Neuron (in vitro differentiated cells): Measurements from ENCODE around the gene TMTC3.

Source experiments
- H2AFZ ChIP-seq: one replicate; pipeline ENCODE4 v1.6.1; 2013; ENCODE audit warnings: low read depth, mild to moderate bottlenecking, inconsistent platforms, low read length, moderate library complexity
- H3K27me3 ChIP-seq: one replicate; pipeline ENCODE4 v1.6.1; 2013; ENCODE audit warnings: low read length; ENCODE audit not compliant: insufficient read depth
- H3K36me3 ChIP-seq: one replicate; pipeline ENCODE4 v1.6.1; 2013; ENCODE audit warnings: low read length; ENCODE audit not compliant: insufficient read depth
- H3K4me1 ChIP-seq: one replicate; pipeline ENCODE4 v1.6.1; 2013; ENCODE audit warnings: low read length; ENCODE audit not compliant: insufficient read depth
- H3K4me3 ChIP-seq: 2 replicates; pipeline ENCODE4 v1.5.1; 2013; ENCODE audit warnings: mild to moderate bottlenecking, low read length, moderate library complexity
- H3K9me3 ChIP-seq: one replicate; pipeline ENCODE4 v1.6.1; 2013; ENCODE audit warnings: low read length

TMTC3 gene

DNA sequence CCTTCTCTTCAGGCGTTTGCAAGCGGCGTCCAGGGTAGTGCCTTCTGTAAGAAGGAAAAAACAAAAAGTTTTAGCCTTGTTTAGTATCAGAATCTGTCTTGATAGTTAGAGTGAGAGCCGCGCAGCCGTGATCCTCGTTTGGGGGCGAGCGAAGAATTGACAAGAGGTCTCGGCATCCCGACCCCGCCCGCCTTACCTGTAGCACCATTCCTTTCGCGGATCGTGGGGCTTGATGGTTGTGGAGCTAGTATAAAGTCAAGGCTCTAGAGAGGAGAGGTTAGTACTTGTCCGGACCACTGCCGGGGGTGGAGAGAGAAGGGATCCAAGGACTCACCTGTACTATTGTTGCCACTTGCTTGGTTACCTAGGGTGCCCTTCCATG is 494 bp downstream of the TMTC3 start:
- H3K9me3 ChIP-seq: no peaks in the 10 kb centered on the region
- peak overlapping the region; percentile 88 for H3K4me3 ChIP-seq
- peaks cover 39% of the 10 kb centered on the region for H3K4me1 ChIP-seq
- no peaks in the 10 kb centered on the region for H3K27me3 ChIP-seq
- peak overlapping the region; percentile 66 for H2AFZ ChIP-seq
- H3K36me3 ChIP-seq: peaks cover 10% of the 10 kb centered on the region

DNA sequence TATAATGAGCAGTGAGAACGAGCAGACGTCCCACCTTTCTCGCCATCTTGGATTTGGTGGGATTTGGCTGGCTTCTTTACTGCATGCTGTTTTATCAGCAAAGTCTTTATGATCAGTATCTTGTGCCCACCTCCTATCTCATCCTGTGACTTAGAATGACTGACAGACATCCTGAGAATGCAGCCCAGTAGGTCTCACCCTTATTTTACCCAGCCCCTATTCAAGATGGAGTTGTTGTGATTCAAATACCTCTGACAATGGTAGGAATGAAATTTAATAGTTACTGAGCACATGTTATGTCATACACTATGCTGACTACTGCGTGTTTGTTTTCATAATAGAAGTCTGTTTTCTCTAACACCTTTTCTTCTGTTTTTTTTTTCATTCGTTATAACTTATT is 1.9 kb downstream of the TMTC3 start:
- no peaks in the 10 kb centered on the region for H3K27me3 ChIP-seq
- H3K4me3 ChIP-seq: peak overlapping the region; percentile 88
- H2AFZ ChIP-seq: no peak overlapping the region
- peaks cover 6% of the 10 kb centered on the region for H3K36me3 ChIP-seq
- H3K4me1 ChIP-seq: peaks cover 39% of the 10 kb centered on the region
- H3K9me3 ChIP-seq: no peaks in the 10 kb centered on the region

DNA sequence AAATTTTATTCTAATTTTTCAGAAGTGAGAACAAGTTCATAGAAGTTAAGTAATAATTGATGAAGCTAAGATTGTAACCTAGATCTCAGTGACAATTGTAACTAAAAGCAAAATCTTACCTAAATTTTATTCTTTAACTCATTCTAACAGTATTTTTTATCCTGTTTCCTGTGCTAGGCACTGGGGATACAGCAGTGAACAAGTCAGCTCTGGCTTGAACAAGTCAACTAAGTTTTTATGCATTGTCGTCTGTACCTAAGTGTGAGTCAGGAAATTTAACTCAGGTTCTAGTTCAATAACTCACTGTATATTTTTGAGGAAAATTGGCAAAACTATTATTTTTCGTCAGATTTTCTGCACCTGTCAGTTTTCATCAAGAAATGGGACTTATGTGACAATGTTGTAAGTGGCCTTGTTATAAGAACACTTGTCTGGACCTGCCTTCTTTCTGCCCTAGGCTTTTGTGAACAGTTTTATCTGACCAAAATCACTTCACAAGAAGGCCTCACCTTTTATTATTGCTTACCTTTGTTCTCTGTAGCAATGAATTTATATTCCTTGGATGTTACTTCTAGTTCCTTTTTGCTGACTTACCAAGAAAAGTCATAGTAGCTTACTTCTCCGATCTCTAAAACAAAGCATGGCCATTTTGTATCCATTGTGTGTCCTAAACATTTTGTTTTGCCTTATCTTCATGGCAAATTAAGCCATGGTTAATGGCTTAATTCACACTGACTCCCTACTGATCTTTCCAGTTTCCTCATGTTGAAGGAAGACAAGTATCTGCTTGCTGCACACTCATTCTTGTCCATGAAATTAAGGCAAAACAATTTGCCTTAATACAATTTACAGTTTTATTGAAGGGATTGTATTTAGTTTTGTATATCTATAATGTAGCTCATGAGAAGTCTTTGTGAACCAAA is 2.7 kb downstream of the TMTC3 start:
- H3K27me3 ChIP-seq: no peaks in the 10 kb centered on the region
- peaks cover 39% of the 10 kb centered on the region for H3K4me1 ChIP-seq
- H3K36me3 ChIP-seq: peaks cover 4% of the 10 kb centered on the region
- H2AFZ ChIP-seq: no peak overlapping the region
- H3K4me3 ChIP-seq: no peak overlapping the region
- H3K9me3 ChIP-seq: no peaks in the 10 kb centered on the region

DNA sequence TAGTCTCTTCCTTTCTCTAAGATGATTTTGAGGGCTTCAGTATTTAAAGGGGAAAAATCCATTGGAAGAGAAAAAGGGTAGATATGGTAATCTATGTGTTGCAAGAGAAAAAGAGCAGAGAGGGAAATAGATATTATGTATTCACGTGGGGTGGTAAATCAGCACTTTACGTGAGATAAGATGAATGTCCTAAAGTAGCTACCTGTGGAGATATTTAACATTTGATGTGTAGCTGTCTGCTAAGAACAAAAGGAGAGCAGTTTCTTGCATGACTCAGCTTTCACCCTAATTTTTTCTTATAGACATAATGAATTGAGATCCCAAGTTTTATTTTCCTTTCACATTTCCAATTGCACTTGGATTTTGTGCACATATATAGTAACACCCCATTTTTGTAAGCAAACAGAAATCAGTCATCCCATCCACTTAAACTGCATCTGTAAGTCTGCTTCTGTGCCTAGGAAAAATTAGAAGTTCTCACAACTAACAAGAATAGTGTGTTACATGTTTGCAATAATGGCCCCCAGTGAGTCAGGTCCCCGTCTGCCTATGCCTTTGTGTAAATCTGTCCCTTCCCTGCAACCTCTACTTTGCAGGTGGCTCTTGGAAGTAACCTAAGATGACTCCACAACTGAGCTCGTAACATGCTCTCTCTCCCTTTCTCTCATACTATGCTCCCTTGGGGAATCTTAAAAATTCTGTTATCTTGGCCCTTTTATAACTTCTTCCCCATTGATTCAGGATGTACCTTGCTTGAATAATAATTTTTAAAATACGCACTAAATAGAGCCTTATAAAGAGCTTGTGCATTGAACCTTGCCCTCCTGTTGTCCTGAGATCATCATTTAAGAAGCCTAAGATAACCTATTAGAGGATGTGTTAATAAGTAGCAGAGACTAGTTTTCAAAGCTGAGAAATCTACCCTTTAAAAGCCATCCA is 3.7 kb downstream of the TMTC3 start:
- Histone ChIP-seq H3K4me1 (peaks cover 39% of the 10 kb centered on the region), H3K9me3 (no peaks in the 10 kb centered on the region), H3K36me3 (no peaks in the 10 kb centered on the region), H2AFZ (no peak overlapping the region), H3K4me3 (no peak overlapping the region), H3K27me3 (no peaks in the 10 kb centered on the region)

DNA sequence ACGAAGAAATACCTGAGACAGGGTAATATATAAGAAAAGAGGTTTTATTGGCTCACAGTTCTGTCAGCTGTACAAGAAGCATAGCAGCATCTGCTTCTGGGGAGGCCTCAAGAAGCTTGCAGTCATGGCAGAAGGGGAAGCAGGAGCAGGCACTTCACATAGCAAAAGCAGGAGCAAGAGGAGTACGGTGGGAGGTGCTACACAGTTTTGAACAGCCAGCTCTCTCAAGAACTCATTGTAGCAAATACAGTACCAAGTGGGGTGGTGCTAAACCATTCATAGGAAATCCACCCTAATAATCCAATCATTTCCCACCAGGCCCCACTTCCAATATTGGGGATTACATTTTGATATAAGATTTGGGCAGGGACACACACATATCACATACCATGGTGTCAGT is 8.0 kb downstream of the TMTC3 start:
- no peaks in the 10 kb centered on the region for H3K27me3 ChIP-seq
- no peak overlapping the region for H3K4me3 ChIP-seq
- no peak overlapping the region for H2AFZ ChIP-seq
- peaks cover 12% of the 10 kb centered on the region for H3K4me1 ChIP-seq
- H3K9me3 ChIP-seq: no peaks in the 10 kb centered on the region
- no peaks in the 10 kb centered on the region for H3K36me3 ChIP-seq

DNA sequence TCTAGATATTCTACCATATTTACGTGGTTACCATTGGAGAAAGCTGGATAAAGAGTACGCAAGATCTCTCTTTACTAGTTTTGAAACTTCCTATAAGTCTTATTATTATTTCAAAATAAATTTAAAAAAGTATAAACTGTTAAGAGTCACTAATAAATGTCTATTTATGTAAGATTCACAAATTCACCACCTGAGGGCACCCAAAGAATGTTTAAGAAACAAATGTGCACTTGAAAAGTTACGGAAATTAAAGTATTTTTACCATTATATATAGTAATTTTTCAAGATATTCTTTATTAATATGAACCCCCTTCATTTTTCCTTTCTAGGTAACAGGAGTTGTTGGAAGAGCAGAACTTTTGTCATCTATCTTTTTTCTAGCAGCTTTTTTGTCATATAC is 11.9 kb downstream of the TMTC3 start:
- Histone ChIP-seq H3K4me1 (no peaks in the 10 kb centered on the region), H3K36me3 (no peaks in the 10 kb centered on the region), H3K4me3 (no peak overlapping the region), H3K9me3 (no peaks in the 10 kb centered on the region), H3K27me3 (no peaks in the 10 kb centered on the region), H2AFZ (no peak overlapping the region)

DNA sequence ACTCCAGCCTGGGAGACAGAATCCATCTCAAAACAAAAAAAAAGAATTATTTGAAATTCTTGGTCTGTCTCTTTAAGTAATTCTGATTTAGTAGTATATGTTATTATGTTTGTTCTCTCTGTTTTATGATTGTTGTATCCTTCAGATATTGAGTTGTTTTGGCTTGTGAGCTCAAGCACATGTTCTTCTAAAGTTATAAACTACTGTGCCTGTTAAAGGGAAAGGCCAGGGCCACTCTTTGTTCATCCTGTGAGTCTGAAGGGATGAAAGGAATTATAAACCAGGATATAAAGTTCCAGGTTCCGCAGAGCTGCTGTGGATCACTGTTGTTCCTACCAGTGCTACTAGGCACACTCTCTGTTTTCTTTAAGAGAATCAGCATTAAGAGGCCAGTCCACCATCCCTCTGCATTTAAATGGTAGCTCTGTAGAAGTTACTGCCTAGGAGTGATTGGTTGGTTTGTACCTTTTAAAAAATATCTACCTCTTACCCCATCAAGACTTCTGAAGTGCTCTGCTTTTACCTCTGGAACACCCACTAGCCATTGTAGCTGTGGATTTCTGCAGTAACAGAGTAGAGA is 14.1 kb downstream of the TMTC3 start:
- Histone ChIP-seq H3K4me3 (no peak overlapping the region), H3K4me1 (no peaks in the 10 kb centered on the region), H3K9me3 (no peaks in the 10 kb centered on the region), H3K27me3 (no peaks in the 10 kb centered on the region), H3K36me3 (peaks cover 1% of the 10 kb centered on the region), H2AFZ (no peak overlapping the region)

DNA sequence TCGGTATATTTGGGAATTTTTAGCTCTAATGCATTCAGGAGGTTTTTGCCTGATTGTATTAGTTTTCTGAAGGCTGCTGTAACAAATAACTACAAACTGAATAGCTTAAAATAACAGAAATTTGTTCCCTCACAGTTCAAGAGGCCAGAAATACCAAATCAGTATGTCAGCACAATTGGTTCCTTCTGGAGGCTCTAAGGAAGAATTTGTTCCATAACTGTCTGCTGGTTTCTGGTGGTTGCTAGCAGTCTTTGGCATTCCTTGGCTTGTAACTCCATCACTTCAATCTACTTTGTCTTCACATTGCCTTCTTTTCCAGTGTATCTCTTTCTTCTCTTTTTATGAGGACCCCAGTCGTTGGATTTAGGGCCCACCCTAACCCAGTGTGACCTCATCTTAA is 21.3 kb downstream of the TMTC3 start:
- Histone ChIP-seq H3K27me3 (no peaks in the 10 kb centered on the region), H3K4me1 (no peaks in the 10 kb centered on the region), H3K9me3 (no peaks in the 10 kb centered on the region), H2AFZ (no peak overlapping the region), H3K36me3 (peaks cover 43% of the 10 kb centered on the region), H3K4me3 (no peak overlapping the region)

DNA sequence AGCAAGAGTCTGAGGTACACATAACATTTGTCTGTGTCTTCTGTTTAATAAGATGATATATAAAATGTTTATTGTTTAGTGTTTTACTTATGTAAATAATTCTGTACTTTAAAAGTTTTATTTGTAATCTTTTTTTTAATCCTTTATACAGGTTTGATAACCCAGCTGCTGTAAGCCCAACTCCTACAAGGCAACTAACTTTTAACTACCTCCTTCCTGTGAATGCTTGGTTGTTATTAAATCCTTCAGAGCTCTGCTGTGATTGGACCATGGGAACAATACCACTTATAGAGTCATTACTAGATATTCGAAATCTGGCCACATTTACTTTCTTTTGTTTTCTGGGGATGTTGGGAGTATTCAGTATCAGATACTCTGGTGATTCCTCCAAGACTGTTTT is 24.1 kb downstream of the TMTC3 start:
- Histone ChIP-seq H3K9me3 (no peaks in the 10 kb centered on the region), H3K4me3 (no peak overlapping the region), H3K27me3 (no peaks in the 10 kb centered on the region), H3K4me1 (no peaks in the 10 kb centered on the region), H3K36me3 (peaks cover 47% of the 10 kb centered on the region), H2AFZ (no peak overlapping the region)

DNA sequence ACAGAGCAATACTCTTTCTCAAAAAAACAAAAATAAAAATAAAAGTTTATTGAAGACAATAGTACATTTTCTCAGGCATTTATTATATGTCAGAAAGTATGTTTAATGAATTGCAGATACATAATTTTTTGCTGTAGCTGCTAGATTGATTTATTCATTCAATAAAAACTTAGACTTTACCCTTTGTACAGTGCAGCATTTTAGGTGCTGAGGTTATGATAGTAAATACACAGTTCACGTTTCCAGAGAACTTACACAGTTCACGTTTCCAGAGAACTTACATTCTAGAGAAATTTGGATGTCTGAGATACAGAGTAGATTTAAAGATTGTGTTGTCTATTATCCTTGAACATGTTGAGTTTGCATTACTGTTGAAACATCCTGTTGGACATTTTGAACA is 25.3 kb downstream of the TMTC3 start:
- no peaks in the 10 kb centered on the region for H3K27me3 ChIP-seq
- H2AFZ ChIP-seq: no peak overlapping the region
- H3K9me3 ChIP-seq: no peaks in the 10 kb centered on the region
- H3K36me3 ChIP-seq: peaks cover 42% of the 10 kb centered on the region
- no peak overlapping the region for H3K4me3 ChIP-seq
- no peaks in the 10 kb centered on the region for H3K4me1 ChIP-seq

DNA sequence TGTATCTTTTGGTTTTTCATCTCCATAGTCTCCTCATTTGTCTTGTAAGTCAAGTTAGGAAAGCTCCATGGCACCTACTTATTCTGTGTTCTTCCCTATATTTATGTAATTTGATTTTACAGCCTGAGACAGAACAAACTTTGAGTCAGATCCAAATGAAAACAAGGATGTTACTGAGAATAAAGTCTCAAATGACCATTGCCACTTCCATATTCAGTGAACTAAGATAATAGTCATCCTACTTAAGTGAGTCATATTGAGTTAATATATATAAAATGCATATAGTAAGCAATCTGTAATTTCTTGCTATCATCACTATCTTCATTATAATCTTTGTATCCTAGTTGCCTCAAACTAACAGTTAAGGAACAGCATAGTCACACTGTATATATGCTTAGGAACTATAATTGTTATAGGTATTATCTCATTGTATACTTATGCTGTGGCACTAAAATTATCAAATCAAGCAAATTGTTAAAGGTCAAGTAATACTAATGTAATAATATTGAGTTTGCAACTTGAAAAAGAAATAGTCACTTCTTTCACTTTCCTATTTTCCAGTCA is 30.8 kb downstream of the TMTC3 start:
- H3K36me3 ChIP-seq: peaks cover 36% of the 10 kb centered on the region
- no peaks in the 10 kb centered on the region for H3K27me3 ChIP-seq
- H2AFZ ChIP-seq: no peak overlapping the region
- H3K9me3 ChIP-seq: no peaks in the 10 kb centered on the region
- no peaks in the 10 kb centered on the region for H3K4me1 ChIP-seq
- H3K4me3 ChIP-seq: no peak overlapping the region

DNA sequence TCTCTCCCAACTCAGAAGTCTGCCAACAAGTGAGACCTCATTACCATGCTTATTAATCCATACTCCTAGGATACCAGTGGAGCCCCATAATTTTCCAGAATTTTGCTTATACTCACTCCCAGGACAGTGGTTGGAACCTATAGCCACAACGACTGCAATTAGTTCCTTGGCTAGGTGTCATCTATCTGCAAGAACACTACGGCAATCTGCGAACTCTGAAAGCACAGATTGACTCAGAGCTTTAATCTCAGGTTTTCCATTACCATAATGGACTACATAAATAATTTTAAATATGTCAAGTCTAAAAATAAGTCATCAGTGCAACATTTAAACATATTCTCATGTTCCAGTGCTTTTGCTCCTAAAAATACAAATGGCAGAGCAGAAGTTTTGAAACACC is 33.4 kb downstream of the TMTC3 start:
- Histone ChIP-seq H3K4me1 (no peaks in the 10 kb centered on the region), H3K9me3 (no peaks in the 10 kb centered on the region), H3K4me3 (no peak overlapping the region), H2AFZ (no peak overlapping the region), H3K36me3 (peaks cover 43% of the 10 kb centered on the region), H3K27me3 (no peaks in the 10 kb centered on the region)
